Embryonic facial prominence (tissue), 1 donor: ENCODE results near the gene CCDC106.

Experiments used
- DNase-seq: peaks from one replicate; pipeline ENCODE4 v3.0.0-alpha.2; 2016; ENCODE audit errors: extremely low spot score

The CCDC106 gene

GRCh38 chr19:55683449-55684261 lies 35.6 kb downstream of the CCDC106 start:
- no peak for DNase-seq

DNA sequence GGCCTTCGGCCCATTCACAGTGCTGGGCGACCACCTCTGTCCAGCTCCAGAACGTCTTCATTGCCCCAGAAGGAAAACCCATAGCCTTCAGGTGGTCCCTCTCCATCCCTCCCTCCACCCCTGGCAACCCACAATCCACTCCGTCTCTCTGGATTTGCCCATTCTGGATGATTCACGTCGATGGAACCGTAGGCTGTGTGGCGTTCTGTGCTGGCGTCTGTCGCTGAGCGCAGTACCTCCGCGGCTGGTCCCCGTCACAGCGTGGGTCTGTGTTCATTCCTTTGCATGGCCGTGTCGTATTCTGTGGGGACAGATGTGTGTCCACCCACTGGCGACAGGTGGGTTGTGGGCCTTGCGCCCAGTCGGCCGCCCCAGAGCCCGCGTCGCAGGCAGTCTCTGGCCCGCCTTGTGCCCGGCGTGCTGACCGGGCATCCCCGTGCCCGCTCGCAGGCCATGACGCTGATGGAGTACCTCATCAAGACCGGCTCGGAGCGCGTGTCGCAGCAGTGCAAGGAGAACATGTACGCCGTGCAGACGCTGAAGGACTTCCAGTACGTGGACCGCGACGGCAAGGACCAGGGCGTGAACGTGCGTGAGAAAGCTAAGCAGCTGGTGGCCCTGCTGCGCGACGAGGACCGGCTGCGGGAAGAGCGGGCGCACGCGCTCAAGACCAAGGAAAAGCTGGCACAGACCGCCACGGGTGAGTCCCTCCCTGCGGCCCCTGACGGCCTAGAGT lies 37.1 kb downstream of the CCDC106 start:
- DNase-seq, result no peak

- DNase-seq, result no peak
These were observed 37.8 kb downstream of the CCDC106 start for GRCh38 chr19:55685776-55686175.

DNA sequence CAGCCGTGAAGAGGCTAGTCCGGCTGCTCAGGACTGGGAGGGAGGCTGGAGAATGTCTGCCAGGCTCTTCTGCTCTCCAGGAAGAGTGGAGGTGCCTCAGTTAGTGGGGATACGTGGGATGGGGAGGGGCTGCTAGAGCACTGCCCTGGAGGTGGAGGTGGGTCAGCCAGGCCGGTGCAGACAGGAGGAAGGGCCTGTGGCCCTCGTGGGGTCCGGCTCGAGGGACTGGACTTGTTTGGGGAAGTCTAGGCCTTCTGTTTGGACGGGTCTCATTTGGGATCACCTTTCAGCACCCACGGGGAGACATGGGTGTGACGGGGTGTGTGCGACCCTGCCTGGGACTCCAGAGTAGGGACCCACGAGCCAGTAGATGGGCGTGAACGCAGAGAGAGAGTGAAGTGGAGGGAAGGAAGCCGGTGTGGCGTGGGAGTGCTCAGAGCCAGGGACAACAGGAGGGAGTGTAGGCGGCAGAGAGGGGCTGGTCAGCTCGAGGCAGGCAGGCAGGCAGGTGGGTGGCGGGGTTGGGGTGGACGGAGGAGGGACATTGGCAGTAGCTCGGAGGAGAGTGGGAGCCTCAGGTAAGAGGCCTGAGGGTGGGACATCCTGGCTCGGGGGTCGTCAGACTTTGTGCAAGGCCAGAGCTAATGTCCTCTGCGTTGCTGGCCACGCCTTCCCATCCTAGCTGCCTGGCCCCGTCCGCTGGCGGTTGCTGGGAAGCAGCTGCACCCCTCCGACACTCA lies 38.5 kb downstream of the CCDC106 start:
- DNase-seq, result no peak

- no peak for DNase-seq
These were observed 39.5 kb downstream of the CCDC106 start for GRCh38 chr19:55687281-55688201.

- DNase-seq, result no peak
These were observed 40.6 kb downstream of the CCDC106 start for GRCh38 chr19:55688422-55689218.

GRCh38 chr19:55689411-55690108 lies 41.5 kb downstream of the CCDC106 start:
- no peak for DNase-seq

GRCh38 chr19:55690109-55690768 lies 42.2 kb downstream of the CCDC106 start:
- DNase-seq, result no peak

- DNase-seq, result no peak
These were observed 42.9 kb downstream of the CCDC106 start for GRCh38 chr19:55690769-55691545.

DNA sequence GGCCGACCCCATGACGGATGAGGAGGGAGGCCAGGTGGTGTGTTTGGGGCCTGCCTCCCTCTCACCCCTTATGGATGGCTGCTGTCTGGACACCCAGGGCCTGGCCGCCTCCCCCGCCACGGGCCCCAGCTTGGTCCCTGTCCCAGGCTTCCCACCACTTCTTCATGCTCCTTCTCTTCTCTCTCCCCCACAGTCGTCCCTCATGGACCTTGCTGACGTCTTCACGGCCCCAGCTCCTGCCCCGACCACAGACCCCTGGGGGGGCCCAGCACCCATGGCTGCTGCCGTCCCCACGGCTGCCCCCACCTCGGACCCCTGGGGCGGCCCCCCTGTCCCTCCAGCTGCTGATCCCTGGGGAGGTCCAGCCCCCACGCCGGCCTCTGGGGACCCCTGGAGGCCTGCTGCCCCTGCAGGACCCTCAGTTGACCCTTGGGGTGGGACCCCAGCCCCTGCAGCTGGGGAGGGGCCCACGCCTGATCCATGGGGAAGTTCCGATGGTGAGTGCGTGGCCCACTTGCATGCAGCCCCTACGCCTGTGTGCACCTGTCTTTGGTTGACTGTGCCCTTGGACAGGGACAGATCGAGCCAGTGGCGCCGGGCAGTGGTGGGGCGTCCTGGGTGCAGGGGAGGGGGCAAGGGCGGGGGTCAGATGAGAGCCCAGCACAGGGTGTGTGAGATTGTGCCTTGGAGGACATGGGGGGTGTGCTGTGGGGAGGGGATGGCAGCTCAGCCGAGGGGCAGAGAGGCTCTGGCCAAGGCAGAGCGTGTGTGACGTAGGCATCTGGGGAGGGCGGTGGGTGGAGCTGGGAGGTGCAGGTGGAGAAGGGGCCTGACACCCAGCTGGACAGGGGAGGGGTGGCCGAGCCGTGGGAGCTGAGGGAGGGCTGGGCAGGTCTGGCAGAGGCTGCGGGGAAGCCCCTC lies 43.8 kb downstream of the CCDC106 start:
- DNase-seq, result no peak

DNA sequence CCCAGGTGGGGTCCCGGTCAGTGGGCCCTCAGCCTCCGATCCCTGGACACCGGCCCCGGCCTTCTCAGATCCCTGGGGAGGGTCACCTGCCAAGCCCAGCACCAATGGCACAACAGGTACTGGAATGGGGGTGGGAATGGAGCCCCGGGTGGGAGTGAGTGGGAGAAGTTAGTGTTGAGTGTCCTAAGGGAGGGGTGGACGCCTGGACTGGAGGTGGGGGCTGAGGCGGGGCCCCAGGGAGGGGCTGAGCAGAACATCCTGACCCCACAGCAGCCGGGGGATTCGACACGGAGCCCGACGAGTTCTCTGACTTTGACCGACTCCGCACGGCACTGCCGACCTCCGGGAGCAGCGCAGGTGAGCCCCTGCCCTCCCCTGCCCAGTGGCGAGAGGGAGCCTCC lies 44.7 kb downstream of the CCDC106 start:
- DNase-seq, result no peak

DNA sequence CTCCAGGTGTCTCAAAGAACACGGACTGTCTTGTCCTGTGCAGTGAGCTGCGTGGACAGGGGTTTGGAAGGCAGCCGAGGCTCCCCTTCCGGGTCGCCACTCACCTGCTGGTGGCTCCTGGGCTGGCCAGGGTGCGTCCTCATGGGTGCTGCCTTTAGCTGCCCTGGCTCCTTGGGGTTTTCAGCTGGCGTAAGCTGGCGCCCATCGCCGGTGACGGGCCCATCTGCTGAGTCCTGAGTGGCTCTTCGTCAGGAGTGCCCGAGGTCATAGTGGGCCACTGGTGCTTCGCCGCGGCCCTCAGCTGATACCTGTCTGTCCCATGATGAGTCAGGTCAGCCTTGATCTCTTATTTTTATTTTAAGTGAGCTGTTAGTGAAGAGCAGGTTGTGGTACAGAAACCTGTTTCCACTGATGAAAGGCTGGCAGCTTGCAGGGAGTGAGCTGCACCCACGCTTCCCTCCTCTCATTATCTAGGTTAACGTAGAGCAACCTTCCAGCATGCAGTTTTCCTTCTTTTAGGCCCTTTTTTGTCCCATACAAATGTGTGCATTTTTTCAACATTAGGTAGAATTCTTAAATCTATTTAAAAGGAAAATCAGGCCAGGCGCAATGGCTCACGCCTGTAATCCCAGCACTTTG lies 45.4 kb downstream of the CCDC106 start:
- DNase-seq, result no peak

GRCh38 chr19:55694241-55694655 lies 46.2 kb downstream of the CCDC106 start:
- DNase-seq, result no peak

- DNase-seq, result no peak
These were observed 46.9 kb downstream of the CCDC106 start for GRCh38 chr19:55694656-55695491.

GRCh38 chr19:55695511-55696290 lies 47.7 kb downstream of the CCDC106 start:
- DNase-seq, result no peak
